ENCODE data around the gene LRRC75B. TPM values are rescaled to one million over a fixed set of nuclear protein-coding genes. Genes with fewer than 3 reads are reported as not detected.

Gene LRRC75B
- total RNA-seq, 1 donor from 2014 or later: 10.8 TPM

DNA sequence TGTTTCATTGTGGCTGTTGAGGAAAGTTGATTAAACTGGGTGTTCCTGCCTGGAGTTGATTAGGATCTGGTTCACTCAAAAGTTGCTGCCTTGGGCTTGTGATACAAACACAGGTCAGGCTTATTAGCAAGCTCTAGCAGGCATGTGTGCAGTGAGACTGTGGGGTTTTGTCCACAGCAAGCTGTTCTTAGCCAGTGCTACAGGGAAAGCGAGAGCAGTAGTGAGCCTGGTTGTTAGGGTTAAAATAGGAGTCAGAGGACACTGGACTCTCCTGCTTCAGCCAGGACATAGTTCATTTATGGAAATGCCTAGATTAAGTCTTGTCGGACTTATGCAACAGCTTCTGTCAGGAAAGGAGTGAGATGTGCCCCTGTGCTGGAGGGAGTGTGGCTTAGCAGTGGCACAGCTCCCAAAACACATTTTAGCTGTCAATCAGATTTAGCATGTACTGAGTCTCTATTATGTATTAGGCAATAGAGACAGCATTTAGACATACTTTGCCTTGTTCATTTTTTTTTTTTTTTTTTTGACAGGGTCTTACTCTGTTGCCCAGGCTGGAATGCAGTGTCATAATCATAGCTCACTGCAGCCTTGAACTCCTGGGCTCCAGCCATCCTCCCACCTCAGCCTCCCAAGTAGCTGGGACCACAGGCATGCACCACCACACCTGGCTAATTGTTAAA, 28.4 kb downstream of the LRRC75B start:
- Histone ChIP-seq H3K4me1 (peaks cover 31% of the 10 kb centered on the region), H3K27me3 (no peaks in the 10 kb centered on the region), H3K4me3 (no peak overlapping the region), H3K36me3 (peaks cover 44% of the 10 kb centered on the region), H3K27ac (no peak overlapping the region), H3K9me3 (no peaks in the 10 kb centered on the region)
- intact Hi-C loops (cut with DNase I): no loop called here
- DNase-seq (no peak), ATAC-seq (peak; percentile 32)
- TF ChIP-seq, protein P1, sequence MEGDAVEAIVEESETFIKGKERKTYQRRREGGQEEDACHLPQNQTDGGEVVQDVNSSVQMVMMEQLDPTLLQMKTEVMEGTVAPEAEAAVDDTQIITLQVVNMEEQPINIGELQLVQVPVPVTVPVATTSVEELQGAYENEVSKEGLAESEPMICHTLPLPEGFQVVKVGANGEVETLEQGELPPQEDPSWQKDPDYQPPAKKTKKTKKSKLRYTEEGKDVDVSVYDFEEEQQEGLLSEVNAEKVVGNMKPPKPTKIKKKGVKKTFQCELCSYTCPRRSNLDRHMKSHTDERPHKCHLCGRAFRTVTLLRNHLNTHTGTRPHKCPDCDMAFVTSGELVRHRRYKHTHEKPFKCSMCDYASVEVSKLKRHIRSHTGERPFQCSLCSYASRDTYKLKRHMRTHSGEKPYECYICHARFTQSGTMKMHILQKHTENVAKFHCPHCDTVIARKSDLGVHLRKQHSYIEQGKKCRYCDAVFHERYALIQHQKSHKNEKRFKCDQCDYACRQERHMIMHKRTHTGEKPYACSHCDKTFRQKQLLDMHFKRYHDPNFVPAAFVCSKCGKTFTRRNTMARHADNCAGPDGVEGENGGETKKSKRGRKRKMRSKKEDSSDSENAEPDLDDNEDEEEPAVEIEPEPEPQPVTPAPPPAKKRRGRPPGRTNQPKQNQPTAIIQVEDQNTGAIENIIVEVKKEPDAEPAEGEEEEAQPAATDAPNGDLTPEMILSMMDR (IDR thresholded peaks at IDR 0.05): no peak

DNA sequence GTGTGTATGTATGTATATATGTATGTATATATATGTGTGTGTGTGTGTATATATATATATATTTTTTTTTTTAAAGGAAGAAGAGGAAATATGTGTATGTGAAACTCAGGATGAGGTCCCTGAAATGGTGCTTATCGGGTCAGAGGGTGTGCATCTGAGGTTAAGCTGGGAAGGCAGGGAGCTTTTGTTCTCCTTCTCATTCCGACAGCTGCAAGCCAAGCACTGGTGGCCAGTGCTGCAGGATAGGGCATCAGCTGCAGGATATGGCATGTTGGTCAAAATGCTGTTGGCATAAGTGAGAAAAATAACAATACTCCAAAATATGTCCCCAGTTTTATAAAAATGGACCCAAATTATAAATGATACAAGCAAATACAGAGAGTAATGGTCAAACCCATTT, 29.6 kb downstream of the LRRC75B start:
- peaks cover 31% of the 10 kb centered on the region for H3K4me1 ChIP-seq
- no peak overlapping the region for H3K4me3 ChIP-seq
- no peak for ATAC-seq
- H3K36me3 ChIP-seq: peaks cover 44% of the 10 kb centered on the region
- H3K27me3 ChIP-seq: no peaks in the 10 kb centered on the region
- intact Hi-C loops (cut with DNase I): no loop called here
- TF ChIP-seq, protein P1 (IDR thresholded peaks at IDR 0.05): no peak
- no peak for DNase-seq
- H3K9me3 ChIP-seq: no peaks in the 10 kb centered on the region
- H3K27ac ChIP-seq: no peak overlapping the region

DNA sequence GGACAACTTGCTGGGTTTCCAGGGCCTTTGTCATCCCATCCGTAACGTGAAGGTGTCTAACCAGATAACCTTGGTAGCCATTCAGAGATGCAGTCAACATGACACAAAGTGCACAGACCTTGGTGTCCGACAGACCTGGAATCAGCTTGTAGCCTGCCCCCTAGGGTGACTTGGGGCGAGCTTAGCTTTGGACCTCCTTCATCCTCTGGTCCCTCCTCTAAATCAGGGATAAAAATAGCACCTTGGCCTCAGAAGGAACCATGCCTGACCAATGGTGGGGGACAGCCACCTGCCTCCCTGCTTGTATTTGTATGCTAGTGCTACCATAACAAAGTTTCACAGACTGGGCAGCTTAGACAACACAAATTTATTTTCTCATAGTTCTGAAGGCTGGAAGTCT, 33.4 kb downstream of the LRRC75B start:
- H3K27ac ChIP-seq: no peak overlapping the region
- intact Hi-C loops (cut with DNase I): no loop called here
- H3K27me3 ChIP-seq: no peaks in the 10 kb centered on the region
- TF ChIP-seq, protein P1 (IDR thresholded peaks at IDR 0.05): no peak
- no peak overlapping the region for H3K4me3 ChIP-seq
- H3K9me3 ChIP-seq: no peaks in the 10 kb centered on the region
- DNase-seq (no peak), ATAC-seq (no peak)
- H3K36me3 ChIP-seq: peaks cover 47% of the 10 kb centered on the region
- H3K4me1 ChIP-seq: peaks cover 28% of the 10 kb centered on the region

DNA sequence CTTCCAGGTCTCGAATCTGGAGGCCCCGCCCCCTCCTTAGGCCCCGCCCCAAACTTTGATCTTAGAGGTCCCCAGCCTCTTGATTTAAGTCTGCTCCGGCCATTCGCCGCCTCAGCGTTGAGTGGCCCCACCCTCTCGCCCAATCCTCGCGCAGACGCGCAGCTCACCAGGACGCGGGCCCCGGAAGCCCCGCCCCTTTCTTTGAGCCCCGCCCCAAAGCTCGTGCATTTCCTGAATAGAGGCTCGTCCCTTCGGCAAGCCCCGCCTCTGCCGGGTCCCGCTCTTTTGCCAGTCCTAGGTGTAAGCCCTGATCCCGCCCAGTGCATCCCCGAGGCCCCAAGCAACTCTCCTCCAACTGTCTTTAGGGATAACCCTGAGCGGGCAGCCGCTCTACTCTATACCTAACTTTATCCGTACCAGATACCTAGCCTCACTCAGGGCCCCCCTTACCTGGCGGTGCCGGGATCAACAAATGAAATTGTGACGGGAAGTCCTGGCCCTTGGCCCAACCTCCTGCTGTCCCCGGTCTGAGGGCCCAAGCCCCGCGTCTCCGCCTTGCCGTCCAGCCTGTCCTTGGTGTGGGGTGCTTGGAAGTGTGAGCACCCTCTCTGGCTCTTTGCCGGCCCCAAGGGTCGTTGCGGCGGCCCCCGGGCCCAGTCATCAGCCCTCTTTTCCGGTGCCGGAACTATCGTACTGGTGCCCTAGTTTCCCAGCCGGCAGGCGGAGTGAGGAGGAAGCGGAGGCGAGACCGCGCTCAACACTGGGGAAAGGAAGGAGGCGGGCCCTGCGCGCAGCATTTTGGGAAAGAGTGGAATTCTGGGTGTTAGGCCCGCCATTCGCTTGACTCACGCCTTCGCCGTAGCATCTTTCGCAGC, 37.5 kb downstream of the LRRC75B start, which contains the start of gene SNRPD3:
Gene SNRPD3 (plus strand): TSS at position 835 of the 875 bp plus-strand sequence. CDS start 1,676 bp downstream, outside the sequence.
- Histone ChIP-seq H3K27ac (peak within 1 kb of the TSS; percentile 96), H3K27me3 (no peaks in the 10 kb centered on the region), H3K4me1 (peaks cover 43% of the 10 kb centered on the region), H3K36me3 (peaks cover 29% of the 10 kb centered on the region), H3K4me3 (peak within 1 kb of the TSS; percentile 86), H3K9me3 (no peaks in the 10 kb centered on the region)
- DNase-seq (peak; percentile 100), ATAC-seq (peak; percentile 94)
- TF ChIP-seq, protein P1 (IDR thresholded peaks at IDR 0.05): peak; percentile 26
- intact Hi-C loops (cut with DNase I): no loop called here

DNA sequence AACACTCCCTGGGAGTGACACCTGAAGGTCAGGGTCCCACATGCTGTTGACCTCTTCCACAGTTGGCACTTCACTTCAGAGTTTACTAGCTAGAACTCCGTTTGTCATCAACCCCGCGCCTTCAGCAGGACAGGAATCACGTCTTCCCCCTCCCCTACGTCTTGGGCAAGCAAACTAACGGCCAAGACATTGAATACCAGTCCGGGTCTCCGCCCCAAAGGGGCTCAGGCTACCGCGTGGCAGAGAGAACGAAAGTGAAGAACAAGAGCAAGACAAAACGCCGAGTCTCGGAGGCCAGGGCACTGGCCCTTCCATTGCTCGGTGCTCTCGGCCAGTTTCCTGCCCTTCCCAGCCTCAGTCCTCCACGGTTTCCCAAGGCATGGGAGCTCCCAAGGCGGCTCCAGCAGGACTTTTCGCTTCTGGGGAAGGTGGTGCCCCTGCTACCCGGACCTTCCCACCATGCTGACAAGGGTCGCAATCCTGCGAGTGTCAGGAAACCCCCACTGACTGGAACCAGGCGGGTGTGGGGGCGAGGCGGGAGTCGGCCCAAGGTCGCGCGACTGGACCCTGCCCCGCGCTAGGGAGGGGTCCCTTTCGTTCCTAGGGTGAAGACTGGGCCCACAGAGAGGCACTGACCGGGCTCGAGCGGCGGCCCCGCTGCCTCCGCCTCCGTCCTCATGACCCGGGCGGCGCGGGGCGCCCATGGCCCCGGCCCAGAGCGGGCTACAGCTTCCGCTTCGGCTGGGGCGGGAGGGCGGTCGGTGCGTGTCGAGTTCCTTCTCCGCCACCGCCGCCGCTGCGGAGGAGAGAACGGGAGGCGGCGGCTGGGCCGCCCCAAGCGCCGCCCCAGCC, 38.3 kb downstream of the LRRC75B start, which contains the start of gene GUCD1:
Gene GUCD1 (minus strand): TSS at position 826 of the 852 bp plus-strand sequence. CDS start 147 bp downstream, at position 679.
- H3K27me3 ChIP-seq: no peaks in the 10 kb centered on the region
- H3K36me3 ChIP-seq: peaks cover 27% of the 10 kb centered on the region
- peaks cover 43% of the 10 kb centered on the region for H3K4me1 ChIP-seq
- H3K4me3 ChIP-seq: peak within 1 kb of the TSS; percentile 86
- H3K9me3 ChIP-seq: no peaks in the 10 kb centered on the region
- DNase-seq (no peak), ATAC-seq (no peak)
- TF ChIP-seq, protein P1 (IDR thresholded peaks at IDR 0.05): no peak
- peak within 1 kb of the TSS; percentile 96 for H3K27ac ChIP-seq
- intact Hi-C loops (cut with DNase I): no loop called here
